Measurements from ENCODE around the gene TTLL5. TPM values are rescaled to one million over a fixed set of nuclear protein-coding genes. Genes with fewer than 3 reads are reported as not detected.

The TTLL5 gene
- total RNA-seq, 2 experiments from 2014 or later: 23.6 to 28.4 TPM

DNA sequence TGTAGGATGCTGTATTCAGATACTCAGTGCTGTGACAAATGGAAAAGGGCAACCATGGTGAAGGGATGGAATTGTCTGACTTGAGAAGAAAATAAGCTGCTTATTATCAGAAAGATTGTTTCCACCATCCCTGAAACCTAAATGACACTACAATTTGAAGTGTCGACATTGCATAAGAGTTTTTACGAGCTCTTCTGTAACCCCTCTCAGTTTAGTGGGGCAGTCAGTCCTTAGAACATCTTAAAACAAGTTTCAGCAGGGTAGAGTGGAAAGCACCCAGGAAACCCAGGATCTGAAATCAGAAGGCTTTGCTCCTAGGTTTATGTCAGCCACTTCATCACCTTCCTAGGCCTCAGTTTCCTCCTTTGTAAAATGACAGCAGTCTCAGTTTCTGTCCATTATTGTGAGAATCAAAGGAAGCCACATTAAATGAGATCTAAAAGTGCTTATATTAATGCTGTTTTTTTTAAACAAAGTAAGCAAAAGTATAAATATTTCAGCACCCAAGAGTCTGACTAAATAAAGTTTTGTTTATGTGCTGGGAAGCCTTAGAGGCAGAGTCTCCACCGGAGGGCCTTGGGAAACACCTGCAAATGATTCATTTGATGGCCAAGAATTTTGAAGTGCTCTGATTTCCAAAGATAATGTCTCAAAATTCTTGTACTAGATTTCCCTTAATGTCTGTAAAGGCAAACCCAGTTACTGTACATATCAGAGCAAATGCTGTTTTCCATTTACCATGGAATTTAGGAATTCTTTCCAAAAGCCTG, 326.3 kb downstream of the TTLL5 start:
- H3K4me1 Mint-ChIP-seq (ENCODE audit: low read depth): peaks cover 14% of the 10 kb centered on the region
- ChIA-PET CTCF (interaction anchor here (11.8 to 12.0 kb wide), 2 partner anchors 80 to 277 kb away, joined by 136 to 181 read pairs; no protein-coding TSS in a partner anchor), POLR2A (no interaction called here)
- DNase-seq: no peak
- no peaks in the 10 kb centered on the region for H3K9me3 Mint-ChIP-seq
- H3K27ac Mint-ChIP-seq: no peak overlapping the region
- H3K27me3 Mint-ChIP-seq: peaks cover 2% of the 10 kb centered on the region
- H3K36me3 Mint-ChIP-seq: peaks cover 4% of the 10 kb centered on the region
- no peak overlapping the region for H3K4me3 Mint-ChIP-seq
- intact Hi-C loops (cut with micrococcal nuclease): no loop called here

DNA sequence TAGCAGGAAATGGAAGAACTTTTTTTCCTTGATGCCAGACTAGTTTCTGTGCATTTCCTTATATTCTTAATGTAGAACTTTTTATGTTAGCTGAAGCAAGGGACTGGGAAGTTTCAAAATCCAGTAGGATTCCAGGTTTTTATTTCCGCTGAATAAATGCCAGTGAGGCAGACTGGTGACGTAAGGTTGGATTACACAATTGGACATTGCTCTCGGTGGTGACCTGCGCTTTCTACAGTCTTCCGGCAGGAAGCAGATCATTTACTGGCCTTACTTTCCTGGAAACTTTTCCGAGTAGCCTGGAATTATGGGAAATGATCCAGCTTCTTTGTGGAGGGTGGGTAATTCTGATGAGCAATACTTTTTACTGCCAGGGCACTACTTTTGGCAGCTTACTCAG, 328.1 kb downstream of the TTLL5 start:
- intact Hi-C loops (cut with micrococcal nuclease): no loop called here
- CTCF ChIA-PET: interaction anchor here (1.1 to 1.6 kb wide), 4 partner anchors 10 to 280 kb away, joined by 3 to 7 read pairs (median 3); no protein-coding TSS in a partner anchor
- peaks cover 4% of the 10 kb centered on the region for H3K36me3 Mint-ChIP-seq

DNA sequence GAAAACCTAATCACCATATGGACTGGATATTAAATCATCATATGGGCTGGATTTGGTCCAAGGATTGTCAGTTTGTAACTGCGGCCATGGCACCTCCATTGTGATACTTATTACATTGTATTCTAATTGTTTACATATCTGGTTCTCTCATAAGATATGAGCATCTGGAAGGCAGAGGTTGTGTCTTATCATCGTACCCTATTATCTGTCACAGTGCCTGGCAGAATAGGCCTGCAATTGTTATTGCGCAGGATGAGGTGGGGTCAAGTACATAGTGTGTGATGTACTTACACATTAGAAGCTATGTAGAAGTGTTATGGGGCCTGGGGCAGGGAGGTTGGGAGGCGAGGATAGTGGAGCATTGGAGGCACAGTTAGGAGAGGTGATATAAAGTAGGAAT, 329.3 kb downstream of the TTLL5 start:
- ChIA-PET CTCF (interaction anchor here (1.1 to 1.4 kb wide), 2 partner anchors 11 to 281 kb away, joined by 3 to 7 read pairs; no protein-coding TSS in a partner anchor), POLR2A (no interaction called here)
- Mint-ChIP-seq H3K9me3 (no peaks in the 10 kb centered on the region), H3K27me3 (no peaks in the 10 kb centered on the region), H3K27ac (no peak overlapping the region), H3K36me3 (peaks cover 4% of the 10 kb centered on the region), H3K4me3 (no peak overlapping the region), H3K4me1 (ENCODE audit: low read depth) (peaks cover 14% of the 10 kb centered on the region)
- DNase-seq: no peak
- intact Hi-C loops (cut with micrococcal nuclease): no loop called here

More for the DNA sequence above, 328.1 kb downstream of the TTLL5 start:
- POLR2A ChIA-PET: no interaction called here
- no peaks in the 10 kb centered on the region for H3K27me3 Mint-ChIP-seq
- no peak overlapping the region for H3K4me3 Mint-ChIP-seq
- no peak overlapping the region for H3K27ac Mint-ChIP-seq
- H3K4me1 Mint-ChIP-seq (ENCODE audit: low read depth): peaks cover 14% of the 10 kb centered on the region
- no peak for DNase-seq
- no peaks in the 10 kb centered on the region for H3K9me3 Mint-ChIP-seq

DNA sequence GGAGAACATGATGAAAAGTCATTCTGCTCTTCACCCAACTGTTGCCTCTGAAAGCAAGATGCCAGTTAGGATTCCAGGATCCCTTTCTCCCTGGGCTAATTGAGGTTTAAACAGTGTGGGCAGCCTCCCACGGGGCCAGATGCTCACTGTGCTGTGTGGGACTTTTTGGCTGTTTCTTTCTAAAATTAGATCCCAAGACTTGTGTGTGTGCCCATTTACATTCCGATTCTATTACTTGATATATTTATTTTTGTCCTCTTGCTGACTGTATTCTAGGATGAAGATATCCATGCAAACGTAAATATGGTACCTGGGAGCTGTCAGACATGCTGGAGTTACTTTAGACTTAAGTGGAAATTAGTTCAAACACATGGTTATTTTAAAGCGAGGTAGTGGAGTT, 330.7 kb downstream of the TTLL5 start:
- H3K9me3 Mint-ChIP-seq: no peaks in the 10 kb centered on the region
- peaks cover 5% of the 10 kb centered on the region for H3K4me1 Mint-ChIP-seq (ENCODE audit: low read depth)
- no peak overlapping the region for H3K4me3 Mint-ChIP-seq
- H3K27ac Mint-ChIP-seq: no peak overlapping the region
- POLR2A ChIA-PET: no interaction called here
- CTCF ChIA-PET: no interaction called here
- peaks cover 4% of the 10 kb centered on the region for H3K36me3 Mint-ChIP-seq
- no peak for DNase-seq
- intact Hi-C loops (cut with micrococcal nuclease): no loop called here
- no peaks in the 10 kb centered on the region for H3K27me3 Mint-ChIP-seq

DNA sequence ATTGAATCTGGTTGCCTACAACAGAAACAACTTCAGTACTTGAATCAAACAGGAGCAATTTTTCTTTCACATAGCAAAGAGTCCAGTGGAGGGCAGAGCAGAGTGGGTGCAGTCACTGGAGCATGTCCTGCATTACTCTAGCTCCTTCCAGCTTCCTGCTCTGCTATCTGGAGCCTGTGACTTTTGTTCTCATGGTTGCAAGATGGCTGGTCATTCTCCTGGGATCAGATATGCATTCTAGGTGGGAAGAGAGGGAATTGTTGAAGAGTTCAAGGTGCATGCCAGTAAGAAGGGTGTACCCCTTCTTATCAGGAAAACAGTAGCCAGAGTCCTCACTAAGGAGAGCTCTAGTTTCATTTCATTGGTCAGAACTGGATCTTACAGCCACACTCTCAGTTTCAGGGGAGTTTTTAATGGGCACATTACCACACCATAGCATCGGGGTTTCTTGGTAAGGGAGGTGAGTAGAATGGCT, 332.6 kb downstream of the TTLL5 start:
- CTCF ChIA-PET: interaction anchor here (0.8 to 1.0 kb wide), 2 partner anchors 19 to 57 kb away, joined by 3 read pairs; no protein-coding TSS in a partner anchor
- no peak overlapping the region for H3K4me3 Mint-ChIP-seq
- peaks cover 10% of the 10 kb centered on the region for H3K36me3 Mint-ChIP-seq
- intact Hi-C loops (cut with micrococcal nuclease): no loop called here
- H3K27ac Mint-ChIP-seq: no peak overlapping the region
- H3K4me1 Mint-ChIP-seq (ENCODE audit: low read depth): peaks cover 4% of the 10 kb centered on the region
- no peaks in the 10 kb centered on the region for H3K27me3 Mint-ChIP-seq
- DNase-seq: no peak
- no peaks in the 10 kb centered on the region for H3K9me3 Mint-ChIP-seq
- POLR2A ChIA-PET: no interaction called here

DNA sequence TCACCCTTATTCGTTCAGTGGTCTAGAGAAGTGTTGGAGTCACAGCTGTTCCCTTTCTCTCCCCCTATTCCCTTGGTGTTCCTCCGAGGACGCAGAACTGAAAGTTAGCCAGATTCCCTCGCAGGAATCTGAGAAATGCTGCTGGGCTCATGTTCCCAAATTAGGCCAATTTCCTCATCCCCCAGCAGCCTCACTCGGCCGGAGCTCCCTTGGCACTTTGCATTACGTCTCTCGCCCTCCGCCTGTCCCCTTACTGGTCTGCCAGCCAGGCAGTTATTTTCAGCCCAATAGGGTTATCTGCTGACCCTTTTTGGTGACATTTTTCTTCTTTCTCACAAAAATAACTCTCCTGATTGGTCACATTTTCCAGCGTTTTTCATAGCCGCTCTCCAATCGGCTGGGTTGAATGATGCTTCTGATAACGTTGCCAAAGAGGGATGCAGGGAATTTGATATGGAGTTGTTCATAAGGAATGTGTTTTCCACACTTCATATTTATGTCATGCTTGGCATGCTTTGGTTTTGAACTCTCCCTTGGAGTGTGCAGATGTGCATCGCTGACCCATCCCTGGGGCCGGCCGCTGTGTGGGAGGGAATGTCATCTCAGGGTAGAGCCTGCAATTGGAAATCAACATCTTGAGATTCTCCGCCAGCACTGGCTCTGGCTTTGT, 334.5 kb downstream of the TTLL5 start:
- Mint-ChIP-seq H3K4me3 (no peak overlapping the region), H3K9me3 (no peaks in the 10 kb centered on the region), H3K27ac (no peak overlapping the region), H3K27me3 (no peaks in the 10 kb centered on the region), H3K36me3 (peaks cover 15% of the 10 kb centered on the region), H3K4me1 (ENCODE audit: low read depth) (peaks cover 4% of the 10 kb centered on the region)
- CTCF ChIA-PET: interaction anchor here (0.9 to 1.0 kb wide), 2 partner anchors 13 to 286 kb away, joined by 4 to 6 read pairs; partner anchors contain the start of gene TGFB3
- POLR2A ChIA-PET: no interaction called here
- no peak for DNase-seq
- intact Hi-C loops (cut with micrococcal nuclease): no loop called here

DNA sequence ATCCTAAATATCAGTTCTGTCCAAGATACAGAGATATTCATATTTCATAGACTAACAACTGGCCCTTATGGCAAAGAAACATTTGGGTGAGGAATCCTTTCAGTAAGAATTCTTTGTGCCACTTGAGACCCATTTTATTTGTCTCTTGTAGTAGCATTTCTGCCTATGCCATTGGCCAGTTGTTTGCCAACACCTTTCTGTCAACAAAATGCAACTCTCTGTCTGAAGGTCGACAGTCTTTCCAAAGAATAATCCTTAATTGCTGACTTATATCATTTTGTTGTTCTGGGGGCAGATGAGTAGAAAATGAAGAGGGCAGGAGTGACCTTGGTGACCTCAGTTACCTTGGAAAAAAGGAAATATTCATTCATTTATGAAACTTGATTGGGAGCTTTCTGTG, 335.4 kb downstream of the TTLL5 start:
- peaks cover 4% of the 10 kb centered on the region for H3K4me1 Mint-ChIP-seq (ENCODE audit: low read depth)
- H3K27me3 Mint-ChIP-seq: no peaks in the 10 kb centered on the region
- peaks cover 22% of the 10 kb centered on the region for H3K36me3 Mint-ChIP-seq
- intact Hi-C loops (cut with micrococcal nuclease): no loop called here
- no peak for DNase-seq
- H3K9me3 Mint-ChIP-seq: no peaks in the 10 kb centered on the region
- POLR2A ChIA-PET: no interaction called here
- no peak overlapping the region for H3K4me3 Mint-ChIP-seq
- no peak overlapping the region for H3K27ac Mint-ChIP-seq
- CTCF ChIA-PET: interaction anchor here (1.1 kb wide), 1 partner anchor 90 kb away, joined by 3 read pairs; no protein-coding TSS in a partner anchor

DNA sequence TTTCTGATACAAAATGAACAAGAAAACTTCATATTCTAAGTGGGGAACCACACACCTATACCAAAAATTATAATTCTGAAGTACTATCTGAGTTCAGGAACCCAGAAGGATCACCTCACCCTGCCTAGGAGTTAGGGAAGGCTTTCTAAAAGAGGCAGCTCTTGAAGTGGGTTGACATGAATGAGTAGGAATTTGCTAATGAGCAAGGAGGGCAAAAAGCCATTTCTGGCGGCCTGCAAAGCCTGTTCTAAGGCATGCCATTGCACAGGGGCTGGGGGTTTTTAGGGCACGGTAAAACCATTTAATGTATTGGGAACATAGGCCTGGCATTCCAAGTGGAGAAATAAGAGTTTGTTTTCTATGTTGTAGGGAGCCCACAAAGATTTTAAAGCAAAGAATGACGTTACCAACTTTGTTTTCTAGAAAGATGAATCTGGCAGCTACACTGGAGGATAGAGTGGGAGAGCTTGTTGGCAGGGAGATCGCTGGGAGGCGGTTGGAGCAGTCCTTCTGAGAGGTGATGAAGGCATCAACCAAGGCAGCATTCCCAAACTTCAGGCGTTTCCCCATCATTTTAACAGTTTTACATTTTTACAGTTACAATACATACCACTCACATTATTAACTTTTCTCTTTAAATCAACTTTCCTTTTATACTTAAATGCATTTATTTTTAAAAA, 338.6 kb downstream of the TTLL5 start:
- Mint-ChIP-seq H3K27me3 (no peaks in the 10 kb centered on the region), H3K4me3 (no peak overlapping the region), H3K9me3 (peaks cover 10% of the 10 kb centered on the region), H3K27ac (no peak overlapping the region), H3K36me3 (peaks cover 42% of the 10 kb centered on the region), H3K4me1 (ENCODE audit: low read depth) (no peaks in the 10 kb centered on the region)
- intact Hi-C loops (cut with micrococcal nuclease): no loop called here
- ChIA-PET CTCF (no interaction called here), POLR2A (no interaction called here)
- DNase-seq: no peak

DNA sequence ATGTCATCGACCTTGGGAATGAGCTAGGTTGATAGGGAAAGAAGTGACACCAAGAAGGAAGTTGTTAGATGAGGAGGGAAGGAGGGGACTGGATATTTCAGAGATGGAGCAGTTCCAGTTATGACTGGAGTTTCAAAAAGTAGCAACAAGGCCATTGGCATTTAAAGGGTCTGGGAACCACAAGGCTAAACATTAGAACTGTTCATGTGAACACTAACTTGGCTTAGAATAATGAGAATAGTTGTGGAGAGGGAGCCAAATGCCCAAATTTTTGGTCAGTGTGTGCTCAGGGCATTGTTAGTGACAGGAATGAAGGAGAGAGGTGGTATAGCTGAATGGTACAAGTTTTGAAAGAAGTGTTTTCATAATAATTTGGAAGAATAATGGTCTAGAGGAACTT, 341.3 kb downstream of the TTLL5 start:
- ChIA-PET POLR2A (no interaction called here), CTCF (interaction anchor here (0.5 kb wide), 1 partner anchor 45 kb away, joined by 3 read pairs; no protein-coding TSS in a partner anchor)
- no peaks in the 10 kb centered on the region for H3K4me1 Mint-ChIP-seq (ENCODE audit: low read depth)
- intact Hi-C loops (cut with micrococcal nuclease): no loop called here
- H3K27me3 Mint-ChIP-seq: no peaks in the 10 kb centered on the region
- H3K4me3 Mint-ChIP-seq: no peak overlapping the region
- no peak for DNase-seq
- peaks cover 61% of the 10 kb centered on the region for H3K36me3 Mint-ChIP-seq
- H3K9me3 Mint-ChIP-seq: peaks cover 19% of the 10 kb centered on the region
- H3K27ac Mint-ChIP-seq: no peak overlapping the region

Other genes starting within 250 kb of the TTLL5 start
- gene JDP2, start 233.2 kb upstream of the TTLL5 start, total RNA-seq: 1 to 10 TPM; 1.7 to 1.8 TPM
- gene BATF, start 138.8 kb upstream of the TTLL5 start, total RNA-seq: 100 to 1,000 TPM; 171 to 182 TPM
- gene FLVCR2, start 82.6 kb upstream of the TTLL5 start, total RNA-seq: 1 to 10 TPM; 2.8 to 7.6 TPM
- gene ERG28, start 370 bp upstream of the TTLL5 start, total RNA-seq: 10 to 100 TPM; 25.9 to 26.8 TPM

Measured in activated CD4-positive, alpha-beta memory T cell treated with anti-CD3 and anti-CD28 coated beads for 36 hours (primary cell).